Spleen (tissue), 11 donors: ENCODE measurements around the gene TP73. TPM values are rescaled to one million over a fixed set of nuclear protein-coding genes. Genes with fewer than 3 reads are reported as not detected.

Source experiments
- DNase-seq: peaks from one replicate; pipeline ENCODE4 v3.0.0-alpha.2; 2020
- H3K27ac ChIP-seq, 8 donors: fragments of 200-600 bp; sonication (generic) in 7 of 8; 1 replicate in 4 of 8; 2 replicates in 4 of 8; pipeline versions ENCODE4 v1.5.0 to v1.8.0; 2016 to 2021; ENCODE audit warnings: inconsistent platforms in 4 of 8, mild to moderate bottlenecking in 4 of 8, moderate library complexity in 1 of 8
- H3K27me3 ChIP-seq, 7 donors: fragments of 200-600 bp; sonication (generic) in 6 of 7; replicated peaks in 1 of 7; 1 replicate in 4 of 7; 2 replicates in 3 of 7; pipeline versions ENCODE4 v1.5.0 to v1.8.0; 2016 to 2021; ENCODE audit warnings: inconsistent platforms in 3 of 7, mild to moderate bottlenecking in 1 of 7
- H3K36me3 ChIP-seq, 6 donors: fragments of 200-600 bp; sonication (generic) in 5 of 6; 1 replicate in 4 of 6; 2 replicates in 2 of 6; pipeline versions ENCODE4 v1.5.0 to v1.8.0; 2016 to 2021; ENCODE audit warnings: inconsistent platforms in 2 of 6
- H3K4me1 ChIP-seq, 6 donors: fragments of 200-600 bp; sonication (generic) in 5 of 6; 1 replicate in 3 of 6; 2 replicates in 3 of 6; pipeline versions ENCODE4 v1.5.0 to v1.8.0; 2016 to 2021; ENCODE audit warnings: inconsistent platforms in 3 of 6
- H3K4me3 ChIP-seq, 8 donors: fragments of 200-600 bp; sonication (generic) in 7 of 8; 1 replicate in 4 of 8; 2 replicates in 4 of 8; pipeline versions ENCODE4 v1.5.0 to v1.8.0; 2016 to 2021; ENCODE audit warnings: inconsistent platforms in 4 of 8, mild to moderate bottlenecking in 4 of 8, moderate library complexity in 2 of 8
- H3K9me3 ChIP-seq, 8 donors: fragments of 200-600 bp; sonication (generic) in 7 of 8; 1 replicate in 4 of 8; 2 replicates in 4 of 8; pipeline versions ENCODE4 v1.5.0 to v1.8.0; 2016 to 2021; ENCODE audit warnings: inconsistent platforms in 4 of 8
- POLR2A ChIP-seq, 3 donors: fragments of 450-650 bp; IDR thresholded peaks; one replicate each; pipeline ENCODE4 v1.5.1; 2017; ENCODE audit warnings: antibody characterized with exemption in 3 of 3, mild to moderate bottlenecking in 1 of 3
- POLR2AphosphoS5 ChIP-seq, 3 donors: sonication (generic); formaldehyde crosslinking; IDR thresholded peaks; one replicate each; pipeline ENCODE4 v1.5.1; 2017; ENCODE audit warnings: antibody characterized with exemption in 3 of 3
- WGBS, 5 donors: extraction: QIAGEN DNeasy Blood & Tissue Kit in 3 of 5; methylation state at CpG; one replicate each; pipeline versions ENCODE4 v1.1.5 to v1.1.7; 2013 to 2018; 5-methylcytosine and 5-hydroxymethylcytosine counted together
- intact Hi-C: fragments of 100-400 bp; cut with DNase I; formaldehyde crosslinking; loops from one replicate; pipeline ENCODE4 v1.15.0; 2023; ENCODE audit warnings: low total_unique reads
- polyA plus RNA-seq, 3 donors: library from polyadenylated mRNA; stranded (reverse); fragments of 200-250 nt; gene quantifications; one replicate each; pipeline ENCODE4 v1.2.1, GENCODE V29; 2013
- total RNA-seq, 7 donors: library from RNA; depleted of rRNA in 3 of 7; stranded (reverse); fragments of >200 nt in 3 of 7; fragmentation: NEBNext Ultra II Directional in 4 of 7; extraction: Animal tissue kit (Norgen Biotek cat#: 25700) in 4 of 7; gene quantifications; one replicate each; pipeline versions ENCODE4 v1.1.0 to v1.2.1, GENCODE V29; 2016 to 2021
- TF ChIP-seq, protein P1 (sequence below), 11 experiments: fragments of 200-600 bp in 7 of 11; fragments of 450-650 bp in 4 of 11; sonication (generic) in 4 of 11; IDR thresholded peaks in 8 of 11; conservative IDR thresholded peaks in 3 of 11; 1 replicate in 7 of 11; 2 replicates in 4 of 11; pipeline versions ENCODE4 v1.4.0 to v1.8.0; 2016 to 2021; ENCODE audit warnings: antibody characterized with exemption in 11 of 11, inconsistent platforms in 4 of 11, mild to moderate bottlenecking in 1 of 11
- donor health status: healthy with polysubstance abuse.
- donor health status: DM: no; HTN: no; CAD: no; lungs with moderate emphysema.
- donor health status: DM: no; HTN: no; CAD: no.
- donor health status: Bipolar disorder and iron deficiency.
- donor health status: healthy.
- donor health status: DM: no; HTN: no; CAD: no.
- donor health status: DM: yes; HTN: yes; CAD: no.

The TP73 gene
- total and polyA plus RNA-seq, 10 donors, result 0.11 to 4.3 (median 0.96) TPM

- no peak overlapping the region for H3K4me3 ChIP-seq
- 80 to 89% (median 87%) methylated on average over 14 to 20 of the region's 20 CpGs for WGBS, 5 donors
- no peak overlapping the region for H3K27ac ChIP-seq
- H3K36me3 ChIP-seq, result no peaks in the 10 kb centered on the region
- H3K4me1 ChIP-seq, result no peaks in the 10 kb centered on the region
- intact Hi-C loops, result no loop called here
- TF ChIP-seq POLR2A (IDR thresholded peaks at IDR 0.05), result no peak
- TF ChIP-seq POLR2AphosphoS5 (IDR thresholded peaks at IDR 0.05), result no peak
- TF ChIP-seq, protein P1, sequence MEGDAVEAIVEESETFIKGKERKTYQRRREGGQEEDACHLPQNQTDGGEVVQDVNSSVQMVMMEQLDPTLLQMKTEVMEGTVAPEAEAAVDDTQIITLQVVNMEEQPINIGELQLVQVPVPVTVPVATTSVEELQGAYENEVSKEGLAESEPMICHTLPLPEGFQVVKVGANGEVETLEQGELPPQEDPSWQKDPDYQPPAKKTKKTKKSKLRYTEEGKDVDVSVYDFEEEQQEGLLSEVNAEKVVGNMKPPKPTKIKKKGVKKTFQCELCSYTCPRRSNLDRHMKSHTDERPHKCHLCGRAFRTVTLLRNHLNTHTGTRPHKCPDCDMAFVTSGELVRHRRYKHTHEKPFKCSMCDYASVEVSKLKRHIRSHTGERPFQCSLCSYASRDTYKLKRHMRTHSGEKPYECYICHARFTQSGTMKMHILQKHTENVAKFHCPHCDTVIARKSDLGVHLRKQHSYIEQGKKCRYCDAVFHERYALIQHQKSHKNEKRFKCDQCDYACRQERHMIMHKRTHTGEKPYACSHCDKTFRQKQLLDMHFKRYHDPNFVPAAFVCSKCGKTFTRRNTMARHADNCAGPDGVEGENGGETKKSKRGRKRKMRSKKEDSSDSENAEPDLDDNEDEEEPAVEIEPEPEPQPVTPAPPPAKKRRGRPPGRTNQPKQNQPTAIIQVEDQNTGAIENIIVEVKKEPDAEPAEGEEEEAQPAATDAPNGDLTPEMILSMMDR (IDR thresholded peaks at IDR 0.05 in 8 of 11, conservative IDR thresholded peaks at IDR 0.05 in 3 of 11), result no peak
- DNase-seq, result no peak
- H3K9me3 ChIP-seq, result no peaks in the 10 kb centered on the region
- peaks cover 0 to 66% (median 13%) of the 10 kb centered on the region in 7 donors for H3K27me3 ChIP-seq
These were observed 101.5 kb downstream of the TP73 start for GRCh38 chr1:3753656-3754454.

DNA sequence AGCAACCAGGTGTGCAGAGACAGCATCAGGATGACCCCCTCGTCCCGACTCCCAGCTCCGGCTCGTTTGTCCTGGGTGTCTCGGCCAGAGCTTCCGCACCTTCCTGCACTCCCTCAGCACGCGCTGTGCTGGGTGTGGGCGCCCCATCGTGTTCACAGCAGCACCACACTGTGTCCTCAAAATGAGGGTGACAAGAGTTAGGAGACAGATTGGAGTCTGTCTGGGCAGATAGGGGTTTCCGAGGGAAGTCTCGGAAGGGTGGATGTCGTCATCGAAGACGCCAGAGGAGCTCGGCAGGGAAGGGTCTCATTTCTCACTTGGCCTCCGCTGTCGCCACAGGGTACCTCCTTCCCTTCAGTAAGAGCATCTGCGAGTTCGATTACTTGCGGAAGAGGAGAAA is 104.1 kb downstream of the TP73 start:
- intact Hi-C loops, result no loop called here
- Histone ChIP-seq H3K36me3 (no peaks in the 10 kb centered on the region), H3K27me3 (peaks cover 0 to 84% (median 13%) of the 10 kb centered on the region in 7 donors), H3K4me3 (no peak overlapping the region), H3K27ac (no peak overlapping the region), H3K9me3 (peaks cover 0 to 11% (median 2%) of the 10 kb centered on the region in 8 donors), H3K4me1 (no peaks in the 10 kb centered on the region)
- WGBS, 5 donors, result 80 to 84% (median 81%) methylated on average over 20 to 21 of the region's 21 CpGs
- no peak for DNase-seq
- TF ChIP-seq, protein P1 (IDR thresholded peaks at IDR 0.05 in 8 of 11, conservative IDR thresholded peaks at IDR 0.05 in 3 of 11), result no peak
- TF ChIP-seq POLR2AphosphoS5 (IDR thresholded peaks at IDR 0.05) (no peak), POLR2A (IDR thresholded peaks at IDR 0.05) (no peak)

GRCh38 chr1:3759164-3759563 is 106.8 kb downstream of the TP73 start:
- peaks cover 0 to 85% (median 17%) of the 10 kb centered on the region in 7 donors for H3K27me3 ChIP-seq
- TF ChIP-seq, protein P1 (IDR thresholded peaks at IDR 0.05 in 8 of 11, conservative IDR thresholded peaks at IDR 0.05 in 3 of 11), result no peak
- TF ChIP-seq POLR2AphosphoS5 (IDR thresholded peaks at IDR 0.05), result no peak
- no peak for TF ChIP-seq POLR2A (IDR thresholded peaks at IDR 0.05)
- no peak for DNase-seq
- no peaks in the 10 kb centered on the region for H3K36me3 ChIP-seq
- H3K4me3 ChIP-seq, result no peak overlapping the region
- H3K27ac ChIP-seq, result no peak overlapping the region
- intact Hi-C loops, result no loop called here
- 85 to 90% (median 89%) methylated on average over 6 of the region's 6 CpGs for WGBS, 5 donors
- H3K9me3 ChIP-seq, result peaks cover 0 to 11% (median 2%) of the 10 kb centered on the region in 8 donors
- no peaks in the 10 kb centered on the region for H3K4me1 ChIP-seq

DNA sequence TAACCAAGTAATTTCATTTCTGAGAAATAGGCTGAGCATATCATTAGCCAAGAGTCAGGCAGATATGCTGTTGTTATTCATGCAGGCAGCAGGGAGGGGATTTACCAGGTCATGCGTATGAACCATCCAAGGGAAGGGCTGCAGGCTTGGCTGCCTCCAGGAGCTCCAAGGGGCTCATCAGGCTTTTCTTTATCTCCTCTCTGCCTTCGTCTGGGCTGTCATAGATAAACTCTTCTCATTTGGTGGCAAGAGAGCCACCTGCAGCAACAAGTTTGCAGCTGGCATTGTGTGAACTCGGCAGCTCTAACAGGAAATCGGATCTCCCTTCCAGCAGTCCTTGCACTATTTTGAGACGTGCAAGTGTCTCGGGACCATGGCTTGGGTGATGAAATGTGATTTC is 107.5 kb downstream of the TP73 start:
- no peak overlapping the region for H3K4me3 ChIP-seq
- 60 to 74% (median 65%) methylated on average over 6 of the region's 6 CpGs for WGBS, 5 donors
- no peaks in the 10 kb centered on the region for H3K4me1 ChIP-seq
- intact Hi-C loops, result no loop called here
- no peak overlapping the region for H3K27ac ChIP-seq
- H3K36me3 ChIP-seq, result no peaks in the 10 kb centered on the region
- peaks cover 0 to 79% (median 17%) of the 10 kb centered on the region in 7 donors for H3K27me3 ChIP-seq
- DNase-seq, result no peak
- peaks cover 0 to 11% (median 2%) of the 10 kb centered on the region in 8 donors for H3K9me3 ChIP-seq
- TF ChIP-seq, protein P1 (IDR thresholded peaks at IDR 0.05 in 8 of 11, conservative IDR thresholded peaks at IDR 0.05 in 3 of 11), result no peak
- TF ChIP-seq POLR2AphosphoS5 (IDR thresholded peaks at IDR 0.05) (no peak), POLR2A (IDR thresholded peaks at IDR 0.05) (no peak)
